ENCODE measurements around the gene MIGA2.

The MIGA2 gene

GRCh38 chr9:128995791-128996190, 40.6 kb upstream of the MIGA2 start:
- Histone ChIP-seq H3K27me3 (ENCODE audit: control insufficient read depth, insufficient read depth, low read length) (no peaks in the 10 kb centered on the region), H3K9ac (no peak overlapping the region), H3K4me1 (no peaks in the 10 kb centered on the region), H3K4me2 (ENCODE audit: low read length) (no peak overlapping the region), H2AFZ (no peak overlapping the region), H3K27ac (no peak overlapping the region), H3K4me3 (ENCODE audit: low read depth, low read length) (no peak overlapping the region), H3K9me3 (ENCODE audit: control insufficient read depth, low read length) (no peaks in the 10 kb centered on the region), H3K79me2 (no peaks in the 10 kb centered on the region), H3K36me3 (ENCODE audit: control insufficient read depth, insufficient read depth, low read length) (no peaks in the 10 kb centered on the region)
- no peak for TF ChIP-seq CTCF (IDR thresholded peaks at IDR 0.05)

- no peak overlapping the region for H2AFZ ChIP-seq
- no peaks in the 10 kb centered on the region for H3K79me2 ChIP-seq
- H3K9ac ChIP-seq = no peak overlapping the region
- no peaks in the 10 kb centered on the region for H3K4me1 ChIP-seq
- no peak for TF ChIP-seq CTCF (IDR thresholded peaks at IDR 0.05)
- no peaks in the 10 kb centered on the region for H3K27me3 ChIP-seq (ENCODE audit: control insufficient read depth, insufficient read depth, low read length)
- no peaks in the 10 kb centered on the region for H3K36me3 ChIP-seq (ENCODE audit: control insufficient read depth, insufficient read depth, low read length)
- H3K4me2 ChIP-seq (ENCODE audit: low read length) = no peak overlapping the region
- no peak overlapping the region for H3K4me3 ChIP-seq (ENCODE audit: low read depth, low read length)
- H3K9me3 ChIP-seq (ENCODE audit: control insufficient read depth, low read length) = no peaks in the 10 kb centered on the region
- no peak overlapping the region for H3K27ac ChIP-seq
These were observed 38.0 kb upstream of the MIGA2 start for GRCh38 chr9:128998462-128998861.

DNA sequence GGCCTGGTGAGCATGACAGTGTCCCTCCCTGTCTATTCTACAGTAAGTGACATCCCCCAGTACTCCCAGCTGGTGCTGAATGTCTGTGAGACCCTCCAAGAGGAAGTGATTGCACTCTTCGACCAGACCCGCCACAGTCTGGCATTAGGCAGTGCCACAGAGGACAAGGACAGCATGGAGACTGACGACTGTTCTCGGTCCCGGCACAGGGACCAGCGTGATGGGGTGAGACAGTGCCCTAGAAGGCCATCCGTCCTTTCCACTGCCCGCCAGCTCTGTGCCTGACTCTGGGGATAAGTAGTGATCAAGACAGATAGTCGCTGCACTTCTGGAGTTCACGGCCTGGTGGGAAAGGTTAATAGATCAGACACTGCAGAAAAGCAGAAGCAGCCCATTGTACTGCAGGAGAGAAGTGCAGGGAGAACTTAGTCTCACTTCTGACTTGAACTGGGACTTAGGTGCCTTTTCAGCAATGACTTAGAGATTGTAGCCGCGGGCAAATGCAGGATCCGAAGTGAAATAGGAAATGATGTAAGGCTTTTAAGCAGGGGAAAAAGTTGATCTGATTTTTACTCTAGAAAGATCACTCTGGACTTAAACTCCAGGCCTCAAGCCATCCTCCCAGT, 36.7 kb upstream of the MIGA2 start:
- Histone ChIP-seq H2AFZ (no peak overlapping the region), H3K4me3 (ENCODE audit: low read depth, low read length) (no peak overlapping the region), H3K4me1 (no peaks in the 10 kb centered on the region), H3K36me3 (ENCODE audit: control insufficient read depth, insufficient read depth, low read length) (no peaks in the 10 kb centered on the region), H3K4me2 (ENCODE audit: low read length) (no peak overlapping the region), H3K9me3 (ENCODE audit: control insufficient read depth, low read length) (no peaks in the 10 kb centered on the region), H3K79me2 (no peaks in the 10 kb centered on the region), H3K27ac (no peak overlapping the region), H3K9ac (no peak overlapping the region), H3K27me3 (ENCODE audit: control insufficient read depth, insufficient read depth, low read length) (no peaks in the 10 kb centered on the region)
- no peak for TF ChIP-seq CTCF (IDR thresholded peaks at IDR 0.05)

DNA sequence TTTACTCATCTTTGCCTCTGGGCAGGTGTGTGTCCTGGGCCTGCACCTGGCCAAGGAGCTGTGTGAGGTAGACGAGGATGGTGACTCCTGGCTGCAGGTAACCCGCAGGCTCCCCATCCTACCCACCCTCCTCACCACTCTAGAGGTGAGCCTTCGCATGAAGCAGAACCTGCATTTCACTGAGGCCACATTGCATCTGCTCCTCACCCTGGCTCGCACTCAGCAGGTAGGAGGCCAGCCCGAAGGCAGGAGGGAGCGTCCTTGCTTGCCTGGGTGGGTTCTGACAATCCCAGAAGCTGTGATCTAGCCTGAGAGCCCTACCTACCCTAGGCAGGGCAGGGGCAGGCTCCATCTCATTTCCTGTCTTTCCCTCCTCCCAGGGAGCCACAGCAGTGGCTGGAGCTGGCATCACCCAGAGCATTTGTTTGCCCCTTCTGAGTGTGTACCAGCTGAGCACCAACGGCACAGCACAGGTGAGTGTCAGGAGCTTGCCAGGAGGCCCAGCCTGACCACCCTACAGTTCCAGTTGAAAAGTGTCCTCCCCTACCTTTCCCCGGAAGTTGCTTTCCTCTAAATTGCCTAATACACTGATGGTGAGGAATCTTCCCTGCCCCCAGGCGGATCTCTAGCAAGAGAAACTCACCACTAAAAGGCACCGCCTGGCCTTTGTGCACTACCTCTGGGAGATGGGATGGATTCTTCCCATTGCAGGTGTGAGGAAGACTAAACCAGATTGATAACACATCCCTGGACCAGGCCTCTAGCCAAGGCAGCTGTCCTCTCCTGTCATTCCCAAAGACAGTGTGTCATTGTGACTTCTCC, 34.7 kb upstream of the MIGA2 start:
- no peaks in the 10 kb centered on the region for H3K36me3 ChIP-seq (ENCODE audit: control insufficient read depth, insufficient read depth, low read length)
- no peaks in the 10 kb centered on the region for H3K4me1 ChIP-seq
- H3K4me3 ChIP-seq (ENCODE audit: low read depth, low read length) = no peak overlapping the region
- H3K4me2 ChIP-seq (ENCODE audit: low read length) = no peak overlapping the region
- no peaks in the 10 kb centered on the region for H3K9me3 ChIP-seq (ENCODE audit: control insufficient read depth, low read length)
- H2AFZ ChIP-seq = no peak overlapping the region
- H3K27ac ChIP-seq = no peak overlapping the region
- no peak overlapping the region for H3K9ac ChIP-seq
- no peaks in the 10 kb centered on the region for H3K27me3 ChIP-seq (ENCODE audit: control insufficient read depth, insufficient read depth, low read length)
- H3K79me2 ChIP-seq = no peaks in the 10 kb centered on the region
- no peak for TF ChIP-seq CTCF (IDR thresholded peaks at IDR 0.05)
